GM20000 (cell line): ENCODE data around the gene EFCAB5.
"Not testable (repeated sequence)": the region's sequence is repeated elsewhere in the genome, so short reads cannot be mapped to it uniquely, and the experiment has no call there.

Experiments used
- DNase-seq: peaks from one replicate; pipeline ENCODE4 v3.0.0; 2012; ENCODE audit warnings: low spot score
- TF ChIP-seq, protein P1 (sequence below): IDR thresholded peaks from 2 replicates; pipeline ENCODE4 v1.5.1; 2012; ENCODE audit warnings: mild to moderate bottlenecking, control low read depth; ENCODE audit errors: extremely low read depth, missing control alignments

Gene EFCAB5

GRCh38 chr17:30074254-30074653, 132.8 kb downstream of the EFCAB5 start:
- TF ChIP-seq, protein P1, sequence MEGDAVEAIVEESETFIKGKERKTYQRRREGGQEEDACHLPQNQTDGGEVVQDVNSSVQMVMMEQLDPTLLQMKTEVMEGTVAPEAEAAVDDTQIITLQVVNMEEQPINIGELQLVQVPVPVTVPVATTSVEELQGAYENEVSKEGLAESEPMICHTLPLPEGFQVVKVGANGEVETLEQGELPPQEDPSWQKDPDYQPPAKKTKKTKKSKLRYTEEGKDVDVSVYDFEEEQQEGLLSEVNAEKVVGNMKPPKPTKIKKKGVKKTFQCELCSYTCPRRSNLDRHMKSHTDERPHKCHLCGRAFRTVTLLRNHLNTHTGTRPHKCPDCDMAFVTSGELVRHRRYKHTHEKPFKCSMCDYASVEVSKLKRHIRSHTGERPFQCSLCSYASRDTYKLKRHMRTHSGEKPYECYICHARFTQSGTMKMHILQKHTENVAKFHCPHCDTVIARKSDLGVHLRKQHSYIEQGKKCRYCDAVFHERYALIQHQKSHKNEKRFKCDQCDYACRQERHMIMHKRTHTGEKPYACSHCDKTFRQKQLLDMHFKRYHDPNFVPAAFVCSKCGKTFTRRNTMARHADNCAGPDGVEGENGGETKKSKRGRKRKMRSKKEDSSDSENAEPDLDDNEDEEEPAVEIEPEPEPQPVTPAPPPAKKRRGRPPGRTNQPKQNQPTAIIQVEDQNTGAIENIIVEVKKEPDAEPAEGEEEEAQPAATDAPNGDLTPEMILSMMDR = no peak

GRCh38 chr17:30074730-30075129, 133.3 kb downstream of the EFCAB5 start:
- no peak for DNase-seq
- TF ChIP-seq, protein P1 = no peak

More at GRCh38 chr17:30074254-30074653, 132.8 kb downstream of the EFCAB5 start:
- DNase-seq = no peak

DNA sequence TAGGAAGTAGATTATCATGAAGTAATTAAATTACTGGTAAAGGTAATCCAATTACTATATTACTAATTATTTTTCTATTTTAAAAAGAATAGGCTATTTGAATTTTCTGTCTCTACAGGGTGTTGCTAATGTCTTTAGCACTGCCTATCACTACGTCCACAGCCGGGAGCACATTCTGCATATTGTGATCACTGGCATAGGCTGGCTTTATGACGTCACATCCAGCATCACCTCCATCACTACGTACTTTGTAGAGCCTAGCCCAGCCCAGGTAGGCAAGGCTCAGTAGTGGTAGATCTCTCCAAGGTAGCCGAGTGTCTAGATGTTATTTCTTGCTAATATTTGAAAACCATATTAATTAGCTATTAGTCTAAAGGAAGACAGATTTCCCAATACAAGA, 141.3 kb downstream of the EFCAB5 start:
- no peak for DNase-seq
- TF ChIP-seq, protein P1 = no peak

DNA sequence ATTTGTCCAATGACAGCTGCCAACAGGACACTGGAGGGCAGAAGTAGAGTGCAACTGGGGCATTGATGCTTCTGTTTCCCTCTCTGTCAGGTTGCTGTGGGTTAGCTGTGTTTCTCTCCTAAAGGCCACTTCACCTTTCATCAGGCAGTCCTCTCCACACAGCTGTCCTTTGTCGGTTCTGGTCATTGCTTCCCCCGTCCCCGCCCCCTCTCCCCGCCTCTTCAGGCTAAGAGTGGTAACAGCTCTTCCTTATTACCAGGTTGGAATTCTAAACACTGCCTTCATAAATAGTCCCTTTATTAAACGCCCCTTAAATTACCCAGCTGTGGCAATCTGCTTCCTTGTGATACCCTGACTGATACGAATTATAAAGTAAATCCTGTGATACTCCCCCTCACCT, 143.4 kb downstream of the EFCAB5 start:
- no peak for DNase-seq
- TF ChIP-seq, protein P1 = no peak

DNA sequence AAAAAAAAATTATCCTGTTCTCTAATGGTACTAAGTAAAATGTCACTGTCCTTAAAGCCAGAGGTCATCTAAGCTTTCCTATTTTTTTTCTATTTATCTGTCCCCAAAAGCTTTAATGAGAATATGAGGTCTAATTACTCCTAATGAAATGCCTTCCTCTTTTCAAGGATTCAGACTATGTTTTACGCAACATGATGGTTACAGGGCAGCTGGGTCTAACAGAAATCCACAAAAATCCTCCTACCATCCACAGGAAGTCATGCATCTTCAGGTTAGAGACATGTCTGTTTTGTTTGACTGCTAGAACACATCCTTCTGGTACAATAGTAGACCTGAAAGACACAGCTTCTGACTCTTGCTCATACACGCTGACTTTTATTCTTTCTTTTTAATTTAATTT, 145.5 kb downstream of the EFCAB5 start:
- no peak for DNase-seq
- TF ChIP-seq, protein P1 = no peak

- not testable (repeated sequence) for DNase-seq
These were observed 146.0 kb downstream of the EFCAB5 start for GRCh38 chr17:30087431-30087830.

DNA sequence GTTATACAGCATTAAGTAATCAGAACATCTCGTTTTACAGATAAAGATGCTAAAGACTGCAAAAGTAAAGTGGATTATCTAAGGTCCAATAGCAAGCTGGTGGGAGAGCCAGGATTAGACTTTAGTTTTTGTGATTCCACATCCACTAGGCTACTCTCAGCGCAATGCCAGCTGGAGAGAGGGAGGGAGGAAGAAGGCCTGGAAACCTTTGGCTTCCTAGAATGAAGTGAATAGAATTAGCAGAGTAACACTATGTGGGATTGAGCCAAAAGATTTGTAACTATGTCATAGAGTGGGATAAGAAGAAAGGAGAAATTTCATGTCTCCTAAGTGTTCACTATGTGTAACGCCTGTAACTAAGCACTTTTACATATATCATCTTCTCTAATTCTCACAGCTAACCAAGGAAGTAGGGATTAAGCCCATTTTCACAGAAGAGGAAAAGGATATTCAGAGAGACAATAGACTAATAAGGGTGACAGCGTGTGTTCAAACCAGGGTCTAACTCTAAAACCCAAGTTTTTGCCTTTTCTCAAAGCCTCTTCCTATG, 149.8 kb downstream of the EFCAB5 start:
- TF ChIP-seq, protein P1 = no peak

GRCh38 chr17:30091771-30092170, 150.3 kb downstream of the EFCAB5 start:
- DNase-seq = no peak
- TF ChIP-seq, protein P1 = no peak

More for the DNA sequence above, 149.8 kb downstream of the EFCAB5 start:
- no peak for DNase-seq
